NCI-H2196 (cell line): ENCODE measurements around the gene FAM184B.

Source experiments
- DNase-seq: peaks from one replicate; lab custom pipeline; 2025; ENCODE audit not compliant: unreplicated experiment; lab: John Stamatoyannopoulos, UW

The FAM184B gene

DNA sequence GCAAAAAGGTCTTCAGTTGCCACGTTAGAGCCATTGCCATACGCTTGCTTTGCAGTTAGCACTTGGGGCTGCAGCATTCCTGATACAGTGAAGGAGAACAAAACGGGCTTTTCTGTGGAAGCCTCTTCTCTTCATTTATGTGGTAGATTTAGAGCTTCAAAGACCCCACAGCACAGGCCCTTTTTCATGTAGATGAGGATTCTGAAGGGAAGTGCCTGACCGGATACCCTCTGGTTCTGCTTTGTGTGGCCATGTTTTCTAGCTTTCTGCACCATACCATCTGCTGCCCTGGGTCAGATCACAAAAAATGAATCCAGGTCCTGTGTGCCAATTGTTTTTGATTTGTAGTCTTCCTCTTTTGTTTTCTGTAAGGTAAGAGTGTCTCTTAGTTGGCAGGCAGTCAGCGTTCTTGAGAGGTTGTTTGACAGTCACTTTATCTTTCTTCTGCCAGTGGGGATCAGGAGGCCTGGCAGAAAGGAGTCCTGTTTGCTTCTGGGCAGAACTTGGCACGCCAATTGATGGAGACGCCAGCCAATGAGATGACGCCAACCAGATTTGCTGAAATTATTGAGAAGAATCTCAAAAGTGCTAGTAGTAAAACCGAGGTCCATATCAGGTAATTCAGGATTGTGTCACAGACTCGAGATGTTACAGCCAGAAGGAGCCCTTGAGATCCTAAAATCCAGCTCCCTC, 196.8 kb downstream of the FAM184B start:
- DNase-seq = no peak

DNA sequence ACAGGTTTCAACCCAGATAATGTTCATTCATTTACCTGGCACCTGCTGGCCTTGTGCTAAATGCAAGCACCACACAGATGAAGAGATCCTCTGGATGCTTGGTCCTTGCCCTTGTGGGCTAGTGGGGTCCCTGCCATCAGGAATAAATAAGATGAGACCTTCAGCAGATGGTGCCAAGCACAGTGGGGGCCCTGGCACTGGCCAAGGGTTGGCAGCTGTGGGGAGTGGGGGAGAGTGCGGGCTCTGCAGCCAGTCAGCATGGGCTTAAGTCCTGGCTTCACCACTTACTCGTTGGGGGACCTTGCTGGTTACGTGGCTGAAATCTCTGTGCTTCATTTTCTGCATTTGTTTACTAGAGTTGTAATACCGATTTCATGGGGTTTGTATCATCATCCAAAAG, 197.5 kb downstream of the FAM184B start:
- no peak for DNase-seq

DNA sequence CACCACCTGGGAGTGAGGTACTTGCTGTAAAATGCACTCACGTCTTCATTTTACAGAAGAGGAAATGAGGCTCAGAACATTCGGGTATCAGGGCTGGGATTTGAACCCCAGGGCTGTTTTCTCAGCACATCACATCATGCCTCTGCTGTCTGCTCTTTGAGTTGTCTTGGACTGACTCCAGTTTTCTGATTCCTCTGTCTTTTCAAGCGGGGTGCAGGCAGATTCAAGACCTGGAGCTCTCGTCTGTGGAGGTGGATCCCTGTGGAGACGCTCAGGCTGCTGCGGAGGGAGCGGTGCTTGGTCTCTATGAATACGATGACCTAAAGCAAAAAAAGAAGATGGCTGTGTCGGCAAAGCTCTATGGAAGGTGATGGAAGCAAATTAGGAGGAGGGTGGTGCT, 198.1 kb downstream of the FAM184B start:
- no peak for DNase-seq

DNA sequence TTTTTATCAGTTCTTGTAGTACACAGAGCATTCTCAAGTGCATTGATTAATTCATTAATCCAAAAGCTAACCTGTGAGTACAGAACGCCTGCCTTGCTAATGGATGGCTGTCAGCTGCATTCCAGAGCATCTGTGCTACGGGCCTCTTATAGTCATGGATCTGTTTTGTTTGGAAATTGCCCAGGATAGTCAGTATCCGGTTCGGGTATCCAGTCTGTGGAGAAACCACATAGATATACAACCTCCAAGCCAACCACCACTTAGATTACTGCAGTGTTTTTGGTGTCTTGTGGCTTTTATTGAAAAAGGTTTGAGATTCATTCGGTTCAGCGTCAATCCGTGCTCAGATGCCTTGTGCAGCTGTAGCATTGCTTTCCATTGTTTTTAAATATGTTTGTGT, 200.5 kb downstream of the FAM184B start:
- DNase-seq = no peak
